ENCODE measurements around the gene ASCC1. TPM values are rescaled to one million over a fixed set of nuclear protein-coding genes. Genes with fewer than 3 reads are reported as not detected.
A peak's percentile ranks its signal among the peaks of the same experiment; 100 is the strongest.

ASCC1 gene
- total and polyA plus RNA-seq, 2 of the 4 experiments (the other 2 are of a cell fraction) = 15.9 to 21.0 TPM

GRCh38 chr10:72094574-72094973 is 121.5 kb downstream of the ASCC1 start:
- Histone ChIP-seq H2BK20ac (ENCODE audit: low read depth, low read length) (no peak overlapping the region), H3K4me1 (ENCODE audit: control insufficient read depth, insufficient read depth, low read length) (peaks cover 11% of the 10 kb centered on the region), H2AFZ (replicated peaks; ENCODE audit: low read length, poor library complexity) (no peak overlapping the region), H3K36me3 (ENCODE audit: control insufficient read depth, insufficient read depth, low read length) (0 out of 2 replicates have a peak, but pooled peaks cover 3% of the 10 kb centered on the region), H3K4me2 (ENCODE audit: low read depth, low read length) (no peak overlapping the region), H3K56ac (ENCODE audit: extremely low read depth, insufficient read depth, low read length) (no peak overlapping the region), H4K5ac (ENCODE audit: low read depth, low read length) (no peak overlapping the region), H3K27ac (ENCODE audit: insufficient read depth, low read length) (no peak overlapping the region), H3K18ac (ENCODE audit: low read depth, low read length) (no peak overlapping the region), H3K4ac (ENCODE audit: low read depth, low read length) (no peak overlapping the region), H3K9me1 (ENCODE audit: insufficient read depth, low read length) (peaks cover 3% of the 10 kb centered on the region; the same call in 1 of the 2 replicates), H4K20me1 (ENCODE audit: insufficient read depth, low read length) (peaks cover 10% of the 10 kb centered on the region; the same call in 1 of the 2 replicates), H3K9ac (ENCODE audit: low read depth, low read length) (no peak overlapping the region), H4K91ac (ENCODE audit: insufficient read depth, low read depth, low read length) (no peak overlapping the region), H2BK5ac (ENCODE audit: low read depth, low read length, poor library complexity, severe bottlenecking) (no peak overlapping the region), H2BK120ac (ENCODE audit: low read depth, low read length) (no peak overlapping the region), H3K23ac (ENCODE audit: low read depth, low read length) (no peak overlapping the region), H3K14ac (replicated peaks; ENCODE audit: low read depth, low read length) (no peak overlapping the region), H2AK9ac (replicated peaks; ENCODE audit: low read depth, low read length, poor library complexity) (no peak overlapping the region), H4K8ac (ENCODE audit: low read depth in 2 of 2, low read length in 2 of 2) (no peak overlapping the region), H2BK15ac (ENCODE audit: low read depth, low read length) (no peak overlapping the region), H3K79me1 (ENCODE audit: low read depth in 1 of 2, low read length in 2 of 2) (no peaks in the 10 kb centered on the region), H3K4me3 (ENCODE audit: insufficient read depth, low read depth, low read length) (no peak overlapping the region), H3K9me3 (ENCODE audit: control insufficient read depth, insufficient read depth, low read length) (no peaks in the 10 kb centered on the region), H3K27me3 (ENCODE audit: control insufficient read depth, insufficient read depth, low read length) (peaks cover 11% of the 10 kb centered on the region), H2AK5ac (ENCODE audit: low read depth, low read length) (no peak overlapping the region)
- TF ChIP-seq NFE2L2 (IDR thresholded peaks at IDR 0.05; ENCODE audit: low read depth, low read length) = no peak
- POLR2A ChIA-PET (ENCODE audit: unreplicated experiment) = no interaction called here
- CTCF ChIA-PET = no interaction called here
- BruUV-seq (replicated peaks) = no TSS peak
- in situ Hi-C loops (cut with MboI; ENCODE audit: low sequenced_read_pairs) = no loop called here
- no CpG with 5 or more reads among the region's 2 CpGs for WGBS, 2 experiments (ENCODE audit: extremely low coverage in 2 of 2, insufficient read length in 1 of 2)
- dilution Hi-C loops (cut with HindIII; ENCODE audit: low sequenced_read_pairs, unreplicated experiment) = no loop called here
- no peak for ATAC-seq (ENCODE audit: low read depth)
- peak; percentile 57 for DNase-seq
- intact Hi-C loops (cut with micrococcal nuclease) = no loop called here

All from IMR-90 (cell line).